Skin of body (tissue), 2 donors: ENCODE data around the gene TXNDC16. TPM values are rescaled to one million over a fixed set of nuclear protein-coding genes. Genes with fewer than 3 reads are reported as not detected.

Source experiments
- DNase-seq: peaks from one replicate; lab custom pipeline; 2025; lab: John Stamatoyannopoulos, UW
- total RNA-seq: library from RNA; depleted of rRNA; stranded (reverse); fragments of >200 nt; gene quantifications from one replicate; pipeline ENCODE4 v1.2.3, GENCODE V29; 2014

Gene TXNDC16
- total RNA-seq, 1 donor from 2014 or later, result 12.0 TPM

- DNase-seq, result no peak
Measured at GRCh38 chr14:52395728-52396127, 156.6 kb downstream of the TXNDC16 start.

GRCh38 chr14:52391881-52392615, 160.3 kb downstream of the TXNDC16 start:
- DNase-seq, result peak; percentile 91

Other genes with a start within 250 kb of the TXNDC16 start
- 2.2 TPM for gene PTGER2, start 238.2 kb downstream of the TXNDC16 start, total RNA-seq
- gene GPR137C, start 331 bp upstream of the TXNDC16 start, total RNA-seq, result 3.0 TPM
- 31.5 TPM for gene ERO1A, start 143.1 kb upstream of the TXNDC16 start, total RNA-seq
- 101 TPM for gene PSMC6, start 154.7 kb upstream of the TXNDC16 start, total RNA-seq
- gene STYX, start 177.7 kb upstream of the TXNDC16 start, total RNA-seq, result 18.0 TPM
- gene GNPNAT1, start 239.1 kb upstream of the TXNDC16 start, total RNA-seq, result 12.3 TPM